Coronary artery (tissue), 2 donors: ENCODE results near the gene TPT1.
"Not testable (repeated sequence)": the region's sequence is repeated elsewhere in the genome, so short reads cannot be mapped to it uniquely, and the experiment has no call there.

ENCODE experiments used
- DNase-seq: peaks from one replicate; pipeline ENCODE4 v3.0.0-alpha.2; 2017; ENCODE audit warnings: low spot score
- H3K27ac ChIP-seq, 2 donors: fragments of 200-600 bp; sonication (generic); one replicate each; pipeline ENCODE4 v1.5.1; 2016 to 2019
- H3K4me3 ChIP-seq: fragments of 200-600 bp; sonication (generic); 2 replicates; pipeline ENCODE4 v1.5.1; 2016; ENCODE audit warnings: mild to moderate bottlenecking, moderate library complexity
- CTCF ChIP-seq: fragments of 200-600 bp; sonication (generic); IDR thresholded peaks from one replicate; pipeline ENCODE4 v1.5.1; 2019; ENCODE audit warnings: antibody characterized with exemption

TPT1 gene

DNA sequence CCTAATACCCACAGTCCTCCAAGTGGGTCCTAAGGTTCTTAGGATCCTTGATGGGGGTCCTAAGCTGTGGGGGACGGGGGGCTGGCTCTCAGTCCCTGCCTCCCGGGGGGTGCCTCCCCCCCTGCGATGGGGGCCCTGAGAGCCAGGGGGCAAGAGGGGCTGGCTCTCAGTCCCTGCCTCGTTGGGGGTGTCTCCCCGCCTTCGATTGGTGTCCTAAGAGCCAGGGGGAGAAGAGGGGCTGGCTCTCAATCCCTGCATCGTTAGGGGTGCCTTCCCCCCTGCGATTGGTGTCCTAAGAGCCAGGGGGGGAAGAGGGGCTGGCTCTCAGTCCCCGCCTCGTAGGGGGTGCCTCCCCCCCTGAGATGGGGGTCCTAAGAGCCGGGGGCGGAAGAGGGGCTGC, 40.2 kb upstream of the TPT1 start:
- no peak for TF ChIP-seq CTCF
- no peak overlapping the region for H3K27ac ChIP-seq
- DNase-seq: peak; percentile 50
- H3K4me3 ChIP-seq: no peak overlapping the region

- DNase-seq, H3K27ac ChIP-seq, H3K4me3 ChIP-seq: not testable (repeated sequence)
These were observed 39.7 kb upstream of the TPT1 start for GRCh38 chr13:45380708-45381107.

DNA sequence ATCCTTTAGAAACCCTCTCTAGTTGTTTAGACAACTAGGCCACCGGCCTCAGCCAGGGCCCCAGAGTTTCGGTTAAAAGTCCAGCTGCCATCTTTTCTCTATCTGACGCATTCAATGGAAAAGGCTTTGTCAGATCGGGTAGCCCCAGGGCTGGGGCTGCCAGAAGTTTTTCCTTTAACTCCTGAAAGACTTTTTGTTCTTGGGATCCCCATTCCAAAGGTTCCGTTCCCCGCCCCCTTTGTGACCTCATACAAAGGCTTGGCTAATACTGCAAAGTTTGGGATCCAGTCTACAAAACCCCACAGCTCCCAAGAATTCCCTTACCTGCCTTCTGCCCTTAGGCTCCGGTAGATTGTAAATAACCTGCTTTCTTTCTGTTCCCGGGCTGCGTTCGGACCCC, 38.5 kb upstream of the TPT1 start:
- H3K4me3 ChIP-seq, H3K27ac ChIP-seq: not testable (repeated sequence)
- DNase-seq: peak; percentile 12

DNA sequence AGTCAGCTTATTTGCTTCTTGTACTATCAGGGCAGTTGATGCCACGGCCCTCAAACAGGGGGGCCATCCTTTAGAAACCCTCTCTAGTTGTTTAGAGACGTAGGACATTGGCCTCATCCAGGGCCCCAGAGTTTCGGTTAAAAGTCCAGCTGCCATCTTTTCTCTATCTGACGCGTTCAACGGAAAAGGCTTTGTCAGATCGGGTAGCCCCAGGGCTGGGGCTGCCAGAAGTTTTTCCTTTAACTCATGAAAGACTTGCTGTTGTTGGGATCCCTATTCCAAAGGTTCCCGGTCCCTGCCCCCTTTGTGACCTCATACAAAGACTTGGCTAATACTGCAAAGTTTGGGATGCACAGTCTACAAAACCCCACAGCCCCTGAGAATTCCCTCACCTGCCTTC, 37.8 kb upstream of the TPT1 start:
- DNase-seq, H3K27ac ChIP-seq, H3K4me3 ChIP-seq: not testable (repeated sequence)

DNA sequence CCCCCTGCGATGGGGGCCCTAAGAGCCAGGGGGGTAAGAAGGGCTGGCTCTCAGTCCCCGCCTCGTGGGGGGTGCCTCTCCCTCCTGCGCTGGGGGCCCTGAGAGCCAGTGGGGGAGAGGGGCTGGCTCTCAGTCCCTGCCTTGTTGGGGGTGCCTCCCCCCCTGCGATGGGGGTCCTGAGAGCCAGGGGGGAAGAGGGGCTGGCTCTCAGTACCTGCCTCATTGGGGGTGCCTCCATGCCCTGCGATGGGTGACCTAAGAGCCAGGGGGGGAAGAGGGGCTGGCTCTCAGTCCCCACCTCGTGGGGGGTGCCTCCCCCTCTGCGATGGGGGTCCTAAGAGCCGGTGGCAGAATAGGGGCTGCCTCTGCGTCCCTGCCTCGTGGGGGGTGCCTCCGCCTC, 36.3 kb upstream of the TPT1 start:
- H3K27ac ChIP-seq, H3K4me3 ChIP-seq, DNase-seq: not testable (repeated sequence)

- not testable (repeated sequence) for H3K27ac ChIP-seq, DNase-seq, H3K4me3 ChIP-seq
These were observed 35.7 kb upstream of the TPT1 start for GRCh38 chr13:45376651-45377050.

- Histone ChIP-seq H3K27ac (no peak overlapping the region), H3K4me3 (no peak overlapping the region)
- no peak for DNase-seq
- no peak for TF ChIP-seq CTCF
These were observed 33.9 kb upstream of the TPT1 start for GRCh38 chr13:45374917-45375316.

GRCh38 chr13:45373162-45373547, 32.2 kb upstream of the TPT1 start:
- no peak for DNase-seq
- TF ChIP-seq CTCF: no peak
- Histone ChIP-seq H3K4me3 (no peak overlapping the region), H3K27ac (no peak overlapping the region)

GRCh38 chr13:45372189-45373161, 31.5 kb upstream of the TPT1 start:
- Histone ChIP-seq H3K4me3 (no peak overlapping the region), H3K27ac (no peak overlapping the region)
- no peak for DNase-seq
- no peak for TF ChIP-seq CTCF

- TF ChIP-seq CTCF: peak; percentile 92
- DNase-seq: peak; percentile 76
- Histone ChIP-seq H3K4me3 (peak overlapping the region; percentile 50), H3K27ac (peak overlapping the region in 1 of 2 donors; percentile 12)
These were observed 30.0 kb upstream of the TPT1 start for GRCh38 chr13:45370922-45371406.
